Skeletal muscle satellite cell (primary cell): ENCODE data around the gene PGBD5.
A peak's percentile ranks its signal among the peaks of the same experiment; 100 is the strongest.

Experiments
- H3K27me3 ChIP-seq: 2 replicates; pipeline ENCODE4 v1.7.0; 2013; ENCODE audit warnings: low read length; ENCODE audit not compliant: control insufficient read depth, insufficient read depth
- H3K36me3 ChIP-seq: 2 replicates; pipeline ENCODE4 v1.7.0; 2013; ENCODE audit warnings: mild to moderate bottlenecking, control low read depth, low read length; ENCODE audit not compliant: insufficient read depth
- H3K4me1 ChIP-seq: 2 replicates; pipeline ENCODE4 v1.7.0; 2013; ENCODE audit warnings: low read length; ENCODE audit not compliant: control insufficient read depth, insufficient read depth
- H3K4me2 ChIP-seq: 2 replicates; pipeline ENCODE4 v1.7.0; 2013; ENCODE audit warnings: mild to moderate bottlenecking, low read length
- H3K4me3 ChIP-seq: 2 replicates; pipeline ENCODE4 v1.7.0; 2013; ENCODE audit warnings: low read length
- H3K9ac ChIP-seq: 2 replicates; pipeline ENCODE4 v1.7.0; 2013; ENCODE audit warnings: mild to moderate bottlenecking, low read depth, low read length, moderate library complexity
- H3K9me3 ChIP-seq: replicated peaks from 2 replicates; pipeline ENCODE4 v1.7.0; 2013; ENCODE audit warnings: mild to moderate bottlenecking, control low read depth, low read length

PGBD5 gene

GRCh38 chr1:230453377-230453776 is 27.2 kb upstream of the PGBD5 start:
- Histone ChIP-seq H3K27me3 (no peaks in the 10 kb centered on the region), H3K4me2 (no peak overlapping the region), H3K9ac (no peak overlapping the region), H3K4me3 (no peak overlapping the region), H3K4me1 (peaks cover 5% of the 10 kb centered on the region), H3K36me3 (no peaks in the 10 kb centered on the region), H3K9me3 (no peaks in the 10 kb centered on the region)

GRCh38 chr1:230441183-230442029 is 15.3 kb upstream of the PGBD5 start:
- Histone ChIP-seq H3K9me3 (no peaks in the 10 kb centered on the region), H3K4me3 (no peak overlapping the region), H3K4me1 (no peaks in the 10 kb centered on the region), H3K4me2 (no peak overlapping the region), H3K36me3 (no peaks in the 10 kb centered on the region), H3K9ac (no peak overlapping the region), H3K27me3 (peaks cover 12% of the 10 kb centered on the region)

GRCh38 chr1:230435108-230435507 is 9.0 kb upstream of the PGBD5 start:
- no peak overlapping the region for H3K9ac ChIP-seq
- no peak overlapping the region for H3K4me3 ChIP-seq
- no peaks in the 10 kb centered on the region for H3K9me3 ChIP-seq
- no peak overlapping the region for H3K4me2 ChIP-seq
- H3K36me3 ChIP-seq: no peaks in the 10 kb centered on the region
- peaks cover 16% of the 10 kb centered on the region for H3K27me3 ChIP-seq
- no peaks in the 10 kb centered on the region for H3K4me1 ChIP-seq

GRCh38 chr1:230431527-230431926 is 5.4 kb upstream of the PGBD5 start:
- Histone ChIP-seq H3K4me3 (no peak overlapping the region), H3K27me3 (peaks cover 18% of the 10 kb centered on the region), H3K36me3 (no peaks in the 10 kb centered on the region), H3K4me2 (no peak overlapping the region), H3K9me3 (no peaks in the 10 kb centered on the region), H3K9ac (no peak overlapping the region), H3K4me1 (no peaks in the 10 kb centered on the region)

GRCh38 chr1:230430499-230430898 is 4.4 kb upstream of the PGBD5 start:
- Histone ChIP-seq H3K4me1 (no peaks in the 10 kb centered on the region), H3K4me2 (no peak overlapping the region), H3K4me3 (no peak overlapping the region), H3K9me3 (no peaks in the 10 kb centered on the region), H3K9ac (no peak overlapping the region), H3K36me3 (no peaks in the 10 kb centered on the region), H3K27me3 (peaks cover 18% of the 10 kb centered on the region)

- H3K36me3 ChIP-seq: no peaks in the 10 kb centered on the region
- no peak overlapping the region for H3K4me3 ChIP-seq
- H3K9ac ChIP-seq: no peak overlapping the region
- no peaks in the 10 kb centered on the region for H3K9me3 ChIP-seq
- peaks cover 8% of the 10 kb centered on the region for H3K4me1 ChIP-seq
- H3K4me2 ChIP-seq: no peak overlapping the region
- peaks cover 30% of the 10 kb centered on the region for H3K27me3 ChIP-seq
Measured at GRCh38 chr1:230429067-230429735, 3.1 kb upstream of the PGBD5 start.

GRCh38 chr1:230427981-230428380 is 1.8 kb upstream of the PGBD5 start:
- Histone ChIP-seq H3K36me3 (no peaks in the 10 kb centered on the region), H3K4me3 (no peak overlapping the region), H3K4me1 (peaks cover 8% of the 10 kb centered on the region), H3K9ac (no peak overlapping the region), H3K27me3 (peaks cover 36% of the 10 kb centered on the region), H3K4me2 (no peak overlapping the region), H3K9me3 (no peaks in the 10 kb centered on the region)

- Histone ChIP-seq H3K27me3 (peaks cover 36% of the 10 kb centered on the region), H3K36me3 (no peaks in the 10 kb centered on the region), H3K4me3 (no peak overlapping the region), H3K4me1 (peaks cover 8% of the 10 kb centered on the region), H3K9me3 (no peaks in the 10 kb centered on the region), H3K9ac (no peak overlapping the region), H3K4me2 (no peak overlapping the region)
Measured at GRCh38 chr1:230427094-230427876, 1.2 kb upstream of the PGBD5 start.

GRCh38 chr1:230425252-230426091 is 660 bp downstream of the PGBD5 start:
- Histone ChIP-seq H3K4me1 (peaks cover 8% of the 10 kb centered on the region), H3K27me3 (peaks cover 42% of the 10 kb centered on the region), H3K9ac (peak overlapping the region; percentile 18), H3K9me3 (no peaks in the 10 kb centered on the region), H3K4me3 (peak overlapping the region; percentile 65), H3K36me3 (no peaks in the 10 kb centered on the region), H3K4me2 (peak overlapping the region; percentile 78)

GRCh38 chr1:230424391-230425251 is 1.5 kb downstream of the PGBD5 start:
- no peaks in the 10 kb centered on the region for H3K36me3 ChIP-seq
- no peaks in the 10 kb centered on the region for H3K9me3 ChIP-seq
- H3K4me2 ChIP-seq: peak overlapping the region; percentile 78
- H3K4me3 ChIP-seq: peak overlapping the region; percentile 56
- H3K9ac ChIP-seq: peak overlapping the region; percentile 18
- peaks cover 42% of the 10 kb centered on the region for H3K27me3 ChIP-seq
- peaks cover 8% of the 10 kb centered on the region for H3K4me1 ChIP-seq
